OCI-LY1 (cell line): Measurements from ENCODE around the gene HERC5.

Source experiments
- EZH2 ChIP-seq: fragments of 200-600 bp; sonication (generic), shearing (Covaris generic); IDR thresholded peaks from 2 replicates; pipeline ENCODE4 v1.8.0; 2017; ENCODE audit warnings: borderline replicate concordance, mixed run types, mild to moderate bottlenecking, antibody characterized with exemption, low read length, moderate library complexity, mixed read lengths
- TF ChIP-seq, protein P1 (sequence below): fragments of 200-600 bp; sonication (generic), shearing (Covaris generic); IDR thresholded peaks from 2 replicates; pipeline ENCODE4 v1.5.1; 2017; ENCODE audit warnings: mild to moderate bottlenecking, antibody characterized with exemption, low read length, moderate library complexity, mixed read lengths

GRCh38 chr4:88442689-88443191 lies 14.2 kb upstream of the HERC5 start:
- TF ChIP-seq, protein P1, sequence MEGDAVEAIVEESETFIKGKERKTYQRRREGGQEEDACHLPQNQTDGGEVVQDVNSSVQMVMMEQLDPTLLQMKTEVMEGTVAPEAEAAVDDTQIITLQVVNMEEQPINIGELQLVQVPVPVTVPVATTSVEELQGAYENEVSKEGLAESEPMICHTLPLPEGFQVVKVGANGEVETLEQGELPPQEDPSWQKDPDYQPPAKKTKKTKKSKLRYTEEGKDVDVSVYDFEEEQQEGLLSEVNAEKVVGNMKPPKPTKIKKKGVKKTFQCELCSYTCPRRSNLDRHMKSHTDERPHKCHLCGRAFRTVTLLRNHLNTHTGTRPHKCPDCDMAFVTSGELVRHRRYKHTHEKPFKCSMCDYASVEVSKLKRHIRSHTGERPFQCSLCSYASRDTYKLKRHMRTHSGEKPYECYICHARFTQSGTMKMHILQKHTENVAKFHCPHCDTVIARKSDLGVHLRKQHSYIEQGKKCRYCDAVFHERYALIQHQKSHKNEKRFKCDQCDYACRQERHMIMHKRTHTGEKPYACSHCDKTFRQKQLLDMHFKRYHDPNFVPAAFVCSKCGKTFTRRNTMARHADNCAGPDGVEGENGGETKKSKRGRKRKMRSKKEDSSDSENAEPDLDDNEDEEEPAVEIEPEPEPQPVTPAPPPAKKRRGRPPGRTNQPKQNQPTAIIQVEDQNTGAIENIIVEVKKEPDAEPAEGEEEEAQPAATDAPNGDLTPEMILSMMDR: no peak
- TF ChIP-seq EZH2: no peak
